ENCODE results near the gene UBAC1.
A peak's percentile ranks its signal among the peaks of the same experiment; 100 is the strongest.

UBAC1 gene

GRCh38 chr9:136001231-136001630 is 40.1 kb upstream of the UBAC1 start:
- Mint-ChIP-seq H3K4me1 (ENCODE audit: low read depth) (peaks cover 26% of the 10 kb centered on the region), H3K9me3 (no peaks in the 10 kb centered on the region), H3K4me3 (no peak overlapping the region), H3K36me3 (ENCODE audit: low read depth) (no peaks in the 10 kb centered on the region), H3K27me3 (no peaks in the 10 kb centered on the region), H3K27ac (no peak overlapping the region)
- intact Hi-C loops (cut with micrococcal nuclease), result no loop called here

GRCh38 chr9:135998410-135999071 is 37.4 kb upstream of the UBAC1 start:
- intact Hi-C loops (cut with micrococcal nuclease), result no loop called here
- Mint-ChIP-seq H3K27me3 (no peaks in the 10 kb centered on the region), H3K27ac (no peak overlapping the region), H3K4me1 (ENCODE audit: low read depth) (peaks cover 34% of the 10 kb centered on the region), H3K36me3 (ENCODE audit: low read depth) (no peaks in the 10 kb centered on the region), H3K4me3 (no peak overlapping the region), H3K9me3 (no peaks in the 10 kb centered on the region)

DNA sequence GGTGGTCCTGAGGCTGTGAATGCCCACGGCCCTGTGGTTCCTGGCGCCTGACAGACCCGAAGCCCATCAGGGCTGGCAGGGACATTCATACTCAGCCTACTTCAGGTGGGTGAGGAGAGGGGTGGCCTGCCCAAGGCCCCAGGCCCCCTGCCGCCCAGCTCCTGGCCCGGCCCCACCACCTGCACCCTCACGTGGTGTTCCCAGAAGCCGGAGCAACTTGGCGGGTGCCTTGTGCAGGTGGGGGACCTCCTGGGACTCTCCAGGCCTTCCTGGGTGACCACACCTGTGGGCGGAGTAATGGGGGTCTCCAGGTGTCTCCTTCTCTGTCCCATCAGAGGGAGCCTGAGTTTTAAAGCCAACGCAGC is 36.8 kb upstream of the UBAC1 start:
- Mint-ChIP-seq H3K27ac (no peak overlapping the region), H3K36me3 (ENCODE audit: low read depth) (no peaks in the 10 kb centered on the region), H3K4me3 (no peak overlapping the region), H3K4me1 (ENCODE audit: low read depth) (peaks cover 40% of the 10 kb centered on the region), H3K9me3 (no peaks in the 10 kb centered on the region), H3K27me3 (no peaks in the 10 kb centered on the region)
- intact Hi-C loops (cut with micrococcal nuclease), result no loop called here

GRCh38 chr9:135997090-135998015 is 36.2 kb upstream of the UBAC1 start:
- Mint-ChIP-seq H3K27me3 (no peaks in the 10 kb centered on the region), H3K27ac (no peak overlapping the region), H3K4me1 (ENCODE audit: low read depth) (peaks cover 42% of the 10 kb centered on the region), H3K9me3 (no peaks in the 10 kb centered on the region), H3K36me3 (ENCODE audit: low read depth) (no peaks in the 10 kb centered on the region), H3K4me3 (no peak overlapping the region)
- intact Hi-C loops (cut with micrococcal nuclease), result no loop called here

- no peak overlapping the region for H3K4me3 Mint-ChIP-seq
- no peaks in the 10 kb centered on the region for H3K36me3 Mint-ChIP-seq (ENCODE audit: low read depth)
- H3K27me3 Mint-ChIP-seq, result no peaks in the 10 kb centered on the region
- no peak overlapping the region for H3K27ac Mint-ChIP-seq
- intact Hi-C loops (cut with micrococcal nuclease), result no loop called here
- no peaks in the 10 kb centered on the region for H3K9me3 Mint-ChIP-seq
- H3K4me1 Mint-ChIP-seq (ENCODE audit: low read depth), result peaks cover 50% of the 10 kb centered on the region
These were observed 34.6 kb upstream of the UBAC1 start for GRCh38 chr9:135995816-135996215.

- intact Hi-C loops (cut with micrococcal nuclease), result no loop called here
- H3K27ac Mint-ChIP-seq, result peak overlapping the region; percentile 92
These were observed 33.5 kb upstream of the UBAC1 start for GRCh38 chr9:135994501-135995192.

GRCh38 chr9:135993765-135994500 is 32.8 kb upstream of the UBAC1 start:
- peaks cover 65% of the 10 kb centered on the region for H3K4me1 Mint-ChIP-seq (ENCODE audit: low read depth)
- no peaks in the 10 kb centered on the region for H3K36me3 Mint-ChIP-seq (ENCODE audit: low read depth)
- peak overlapping the region; percentile 92 for H3K27ac Mint-ChIP-seq
- no peak overlapping the region for H3K4me3 Mint-ChIP-seq
- peaks cover 14% of the 10 kb centered on the region for H3K27me3 Mint-ChIP-seq
- intact Hi-C loops (cut with micrococcal nuclease), result no loop called here
- no peaks in the 10 kb centered on the region for H3K9me3 Mint-ChIP-seq

More at GRCh38 chr9:135994501-135995192, 33.5 kb upstream of the UBAC1 start:
- no peaks in the 10 kb centered on the region for H3K36me3 Mint-ChIP-seq (ENCODE audit: low read depth)
- no peaks in the 10 kb centered on the region for H3K9me3 Mint-ChIP-seq
- no peak overlapping the region for H3K4me3 Mint-ChIP-seq
- H3K27me3 Mint-ChIP-seq, result peaks cover 8% of the 10 kb centered on the region
- peaks cover 62% of the 10 kb centered on the region for H3K4me1 Mint-ChIP-seq (ENCODE audit: low read depth)

- H3K27me3 Mint-ChIP-seq, result peaks cover 19% of the 10 kb centered on the region
- no peaks in the 10 kb centered on the region for H3K9me3 Mint-ChIP-seq
- no peak overlapping the region for H3K4me3 Mint-ChIP-seq
- H3K36me3 Mint-ChIP-seq (ENCODE audit: low read depth), result no peaks in the 10 kb centered on the region
- intact Hi-C loops (cut with micrococcal nuclease), result no loop called here
- H3K27ac Mint-ChIP-seq, result peak overlapping the region; percentile 92
- peaks cover 65% of the 10 kb centered on the region for H3K4me1 Mint-ChIP-seq (ENCODE audit: low read depth)
These were observed 32.2 kb upstream of the UBAC1 start for GRCh38 chr9:135993409-135993742.

DNA sequence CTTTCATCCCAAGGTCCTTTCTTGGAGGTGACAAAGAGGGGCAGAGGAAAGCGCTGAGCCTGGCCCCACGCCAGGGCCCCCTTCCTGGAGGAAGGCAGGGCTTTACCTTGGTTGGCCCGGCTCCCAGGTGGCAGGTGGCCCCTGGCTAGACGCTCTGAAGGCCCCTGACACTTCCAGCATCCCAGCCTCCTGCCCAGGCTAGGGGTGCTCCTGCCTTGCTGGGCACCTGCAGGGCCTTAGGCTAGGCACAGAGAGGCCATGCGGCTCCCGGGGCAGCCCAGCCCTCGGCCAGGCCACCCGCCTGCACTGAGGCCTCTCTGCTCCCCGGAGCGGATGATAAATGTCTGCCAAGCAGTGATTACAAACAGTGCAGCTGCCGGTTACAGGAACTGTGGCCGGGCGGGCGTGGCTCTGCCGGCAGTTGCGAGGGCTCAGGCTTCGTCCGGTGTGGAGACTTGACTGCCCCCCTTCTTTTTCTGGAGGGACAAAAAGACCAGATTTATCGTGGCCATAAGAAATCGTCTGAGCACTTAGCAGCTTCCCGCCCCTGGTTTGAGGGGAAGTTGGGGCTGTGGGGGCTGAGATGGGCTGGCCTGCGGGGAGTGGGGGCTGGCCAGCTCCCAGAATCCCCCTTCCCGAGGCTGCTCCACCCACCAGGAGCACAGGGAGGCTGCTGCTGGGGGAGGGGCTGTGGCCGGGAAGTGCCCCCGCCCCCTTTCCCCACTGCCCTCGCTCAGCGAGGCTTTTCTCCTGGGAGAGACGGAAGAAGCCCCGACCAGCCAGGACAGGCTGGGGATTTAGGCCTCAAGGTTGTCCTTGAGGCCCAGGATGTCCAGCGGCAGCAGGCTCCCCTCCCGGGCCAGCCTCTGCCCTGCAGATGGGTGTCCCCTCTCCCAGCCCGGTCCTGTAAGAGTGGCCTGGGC is 31.6 kb upstream of the UBAC1 start:
- Mint-ChIP-seq H3K9me3 (no peaks in the 10 kb centered on the region), H3K27ac (peak overlapping the region; percentile 92), H3K4me3 (peak overlapping the region; percentile 66), H3K27me3 (peaks cover 24% of the 10 kb centered on the region), H3K4me1 (ENCODE audit: low read depth) (peaks cover 65% of the 10 kb centered on the region), H3K36me3 (ENCODE audit: low read depth) (no peaks in the 10 kb centered on the region)
- intact Hi-C loops (cut with micrococcal nuclease), result no loop called here

DNA sequence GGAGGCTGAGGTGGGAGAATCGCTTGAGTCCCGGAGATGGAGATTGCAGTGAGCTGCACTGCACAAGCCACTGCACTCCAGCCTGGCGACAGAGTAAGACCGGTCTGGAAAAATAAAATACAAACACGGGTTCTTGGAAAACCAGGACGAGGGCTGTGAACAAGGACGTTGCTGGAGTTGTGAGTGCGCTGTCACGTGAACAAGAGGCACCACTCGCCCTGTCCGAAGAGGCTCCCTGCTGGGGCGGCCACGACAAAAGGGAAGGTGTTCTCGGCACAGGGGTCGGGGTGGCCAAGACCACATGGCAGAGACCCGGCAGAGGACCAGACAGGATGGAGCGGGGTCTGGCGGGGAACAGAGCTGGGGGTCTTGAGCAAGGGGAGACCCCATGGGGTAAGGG is 30.6 kb upstream of the UBAC1 start:
- H3K27ac Mint-ChIP-seq, result peak overlapping the region; percentile 92
- peaks cover 24% of the 10 kb centered on the region for H3K27me3 Mint-ChIP-seq
- intact Hi-C loops (cut with micrococcal nuclease), result no loop called here
- no peaks in the 10 kb centered on the region for H3K9me3 Mint-ChIP-seq
- peak overlapping the region; percentile 40 for H3K4me3 Mint-ChIP-seq
- peaks cover 58% of the 10 kb centered on the region for H3K4me1 Mint-ChIP-seq (ENCODE audit: low read depth)
- H3K36me3 Mint-ChIP-seq (ENCODE audit: low read depth), result no peaks in the 10 kb centered on the region

DNA sequence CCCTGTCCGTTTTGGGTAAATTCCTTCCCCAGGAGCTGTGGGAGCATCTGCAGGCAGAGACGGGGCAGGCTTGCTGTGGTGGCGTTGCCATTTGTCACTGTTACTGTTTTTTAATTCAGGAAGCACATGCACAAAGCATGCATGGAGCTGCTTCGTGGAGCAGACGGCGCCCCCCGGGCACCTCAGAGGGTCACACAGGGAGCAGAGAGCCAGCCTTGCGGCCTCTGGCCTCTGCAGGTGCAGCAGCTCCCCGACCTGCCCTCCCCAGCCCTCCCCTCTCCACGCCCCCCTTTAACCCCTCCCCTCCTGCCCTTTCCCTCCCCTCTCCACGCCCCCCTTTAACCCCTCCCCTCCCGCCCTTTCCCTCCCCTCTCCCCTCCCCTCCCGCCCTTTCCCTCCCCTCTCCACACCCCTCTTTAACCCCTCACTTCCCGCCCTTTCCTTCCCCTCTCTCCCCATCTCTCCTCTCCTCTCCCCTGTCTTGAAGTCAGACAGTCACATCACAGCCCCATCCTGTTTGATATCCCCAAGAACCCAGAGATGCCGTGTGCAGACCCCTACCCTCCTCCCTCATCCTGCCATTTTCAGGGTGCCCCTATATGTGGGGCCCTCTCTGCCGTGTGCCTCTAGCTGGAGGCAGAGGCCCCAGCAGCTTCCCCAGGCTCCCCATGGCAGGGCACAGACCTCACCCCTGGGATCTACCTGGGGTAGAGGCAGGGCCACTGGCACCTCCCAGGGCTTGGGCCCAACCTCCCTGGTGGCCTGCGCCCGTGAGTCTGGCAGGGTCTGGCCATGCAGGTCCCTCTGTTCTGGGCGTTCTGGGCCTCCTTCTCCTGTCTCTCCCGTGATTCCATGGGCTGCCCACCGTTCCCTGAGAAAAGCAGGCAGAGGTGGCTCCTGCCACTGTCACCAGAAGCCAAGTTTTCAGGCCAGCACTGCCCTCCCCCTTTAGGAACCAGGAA is 29.6 kb upstream of the UBAC1 start:
- peaks cover 58% of the 10 kb centered on the region for H3K4me1 Mint-ChIP-seq (ENCODE audit: low read depth)
- H3K4me3 Mint-ChIP-seq, result peak overlapping the region; percentile 44
- peaks cover 26% of the 10 kb centered on the region for H3K27me3 Mint-ChIP-seq
- H3K36me3 Mint-ChIP-seq (ENCODE audit: low read depth), result no peaks in the 10 kb centered on the region
- peak overlapping the region; percentile 92 for H3K27ac Mint-ChIP-seq
- H3K9me3 Mint-ChIP-seq, result no peaks in the 10 kb centered on the region
- intact Hi-C loops (cut with micrococcal nuclease), result no loop called here

Data from dendritic cell treated with granulocyte-macrophage colony-stimulating factor and Interleukin-4, amounts not matched to agents 40 ng/mL and 50 ng/mL, for 4 days (primary cell).